Ovary (tissue), 9 donors: ENCODE data around the gene LRRTM4. TPM values are rescaled to one million over a fixed set of nuclear protein-coding genes. Genes with fewer than 3 reads are reported as not detected.
"Not testable (repeated sequence)": the region's sequence is repeated elsewhere in the genome, so short reads cannot be mapped to it uniquely, and the experiment has no call there.

ENCODE experiments used
- DNase-seq, 5 donors: peaks; one replicate each; pipeline ENCODE4 v3.0.0-alpha.2; 2019 to 2020
- H3K27ac ChIP-seq, 2 donors: fragments of 200-600 bp; one replicate each; pipeline versions ENCODE4 v1.5.1 to v1.8.0; 2019 to 2022
- H3K27me3 ChIP-seq: fragments of 200-600 bp; one replicate; pipeline ENCODE4 v1.8.0; 2022
- H3K36me3 ChIP-seq: fragments of 200-600 bp; sonication (generic); one replicate; pipeline ENCODE4 v1.5.1; 2019
- H3K4me1 ChIP-seq: one replicate; pipeline ENCODE4 v1.8.1; 2013; ENCODE audit warnings: mild to moderate bottlenecking, moderate library complexity; ENCODE audit not compliant: insufficient read depth
- H3K4me3 ChIP-seq: fragments of 200-600 bp; sonication (generic); one replicate; pipeline ENCODE4 v1.5.1; 2017
- H3K9me3 ChIP-seq, 2 donors: fragments of 200-600 bp in 1 of 2; sonication (generic) in 1 of 2; one replicate each; pipeline versions ENCODE4 v1.5.1 to v1.8.1; 2013 to 2019; ENCODE audit warnings: mild to moderate bottlenecking in 1 of 2, moderate library complexity in 1 of 2
- EP300 ChIP-seq: sonication (generic); formaldehyde crosslinking; IDR thresholded peaks from one replicate; pipeline ENCODE4 v1.6.1; 2017; ENCODE audit warnings: antibody characterized with exemption
- POLR2A ChIP-seq: fragments of 450-650 bp; IDR thresholded peaks from one replicate; pipeline ENCODE4 v1.6.1; 2017; ENCODE audit warnings: antibody characterized with exemption, mild to moderate bottlenecking, moderate library complexity
- whole genome bisulfite sequencing, 3 donors: extraction: QIAGEN DNeasy Blood & Tissue Kit in 1 of 3; methylation state at CpG; one replicate each; pipeline versions ENCODE4 v1.1.5 to v1.1.7; 2013 to 2017; 5-methylcytosine and 5-hydroxymethylcytosine counted together
- intact Hi-C, 4 donors: fragments of 100-400 bp; cut with DNase I; formaldehyde crosslinking; loops; one replicate each; pipeline versions ENCODE4 v1.11.0 to v1.15.1; 2022 to 2023
- polyA plus RNA-seq, 2 donors: library from polyadenylated mRNA; stranded (reverse); fragments of 200-250 nt in 1 of 2; fragments of 350-450 nt in 1 of 2; fragmentation: Illumina TruSeq in 1 of 2; extraction: RNeasy Lipid Tissue Mini Kit (QIAGEN cat#74804) in 1 of 2; gene quantifications; one replicate each; pipeline ENCODE4 v1.2.3, GENCODE V29; 2013 to 2014
- total RNA-seq, 7 donors: library from RNA; depleted of rRNA in 2 of 7; stranded (reverse); fragments of >200 nt in 2 of 7; fragmentation: NEBNext Ultra II Directional in 3 of 7; extraction: Animal tissue kit (Norgen Biotek cat#: 25700) in 3 of 7; gene quantifications; one replicate each; pipeline versions ENCODE4 v1.1.0 to v1.2.4, GENCODE V29; 2016 to 2023
- TF ChIP-seq, protein P1 (sequence below), 3 donors: fragments of 450-650 bp in 2 of 3; fragments of 200-600 bp in 1 of 3; IDR thresholded peaks; one replicate each; pipeline versions ENCODE4 v1.5.1 to v1.8.0; 2016 to 2022; ENCODE audit warnings: antibody characterized with exemption in 3 of 3, mild to moderate bottlenecking in 1 of 3
- donor health status: DM: no; HTN: no; CAD: no; lungs with moderate emphysema.
- donor health status: DM: no; HTN: no; CAD: no.
- donor health status: Bipolar disorder and iron deficiency.
- donor health status: DM: yes; HTN: yes; CAD: no.
- donor health status: DM: no; HTN: no; CAD: no.
- donor health status: DM: yes; HTN: yes; CAD: no.

LRRTM4 gene
- total and polyA plus RNA-seq, 9 donors = 0.01 to 2.2 (median 0.71) TPM; not detected in 2

DNA sequence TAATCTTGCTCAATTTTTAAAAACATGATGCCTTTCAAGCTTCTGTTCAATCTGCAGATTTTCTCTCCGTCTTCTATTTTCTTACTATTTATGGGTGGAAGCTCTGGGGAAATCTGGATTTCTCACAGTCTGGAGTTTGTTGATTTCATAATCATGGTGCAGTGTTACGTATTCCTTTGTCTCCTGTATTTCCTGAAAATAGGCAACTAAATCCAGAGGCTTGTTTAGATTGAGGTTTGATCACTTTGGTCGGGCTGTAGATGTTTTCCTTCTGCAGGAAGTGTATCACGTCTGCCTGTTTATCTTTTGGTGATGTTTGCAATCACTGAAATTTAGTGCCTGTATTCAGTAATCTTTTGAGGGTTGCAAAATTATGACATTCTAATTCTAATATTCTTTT, 487.7 kb downstream of the LRRTM4 start:
- H3K4me1 ChIP-seq = no peaks in the 10 kb centered on the region
- no peak overlapping the region for H3K27ac ChIP-seq
- no peak overlapping the region for H3K4me3 ChIP-seq
- no peak for DNase-seq
- no peaks in the 10 kb centered on the region for H3K36me3 ChIP-seq
- TF ChIP-seq, protein P1, sequence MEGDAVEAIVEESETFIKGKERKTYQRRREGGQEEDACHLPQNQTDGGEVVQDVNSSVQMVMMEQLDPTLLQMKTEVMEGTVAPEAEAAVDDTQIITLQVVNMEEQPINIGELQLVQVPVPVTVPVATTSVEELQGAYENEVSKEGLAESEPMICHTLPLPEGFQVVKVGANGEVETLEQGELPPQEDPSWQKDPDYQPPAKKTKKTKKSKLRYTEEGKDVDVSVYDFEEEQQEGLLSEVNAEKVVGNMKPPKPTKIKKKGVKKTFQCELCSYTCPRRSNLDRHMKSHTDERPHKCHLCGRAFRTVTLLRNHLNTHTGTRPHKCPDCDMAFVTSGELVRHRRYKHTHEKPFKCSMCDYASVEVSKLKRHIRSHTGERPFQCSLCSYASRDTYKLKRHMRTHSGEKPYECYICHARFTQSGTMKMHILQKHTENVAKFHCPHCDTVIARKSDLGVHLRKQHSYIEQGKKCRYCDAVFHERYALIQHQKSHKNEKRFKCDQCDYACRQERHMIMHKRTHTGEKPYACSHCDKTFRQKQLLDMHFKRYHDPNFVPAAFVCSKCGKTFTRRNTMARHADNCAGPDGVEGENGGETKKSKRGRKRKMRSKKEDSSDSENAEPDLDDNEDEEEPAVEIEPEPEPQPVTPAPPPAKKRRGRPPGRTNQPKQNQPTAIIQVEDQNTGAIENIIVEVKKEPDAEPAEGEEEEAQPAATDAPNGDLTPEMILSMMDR (IDR thresholded peaks at IDR 0.05) = no peak
- intact Hi-C loops = no loop called here
- no peaks in the 10 kb centered on the region for H3K27me3 ChIP-seq
- 26 to 42% (median 30%) methylated on average over 4 of the region's 4 CpGs for WGBS, 3 donors
- H3K9me3 ChIP-seq = no peaks in the 10 kb centered on the region

DNA sequence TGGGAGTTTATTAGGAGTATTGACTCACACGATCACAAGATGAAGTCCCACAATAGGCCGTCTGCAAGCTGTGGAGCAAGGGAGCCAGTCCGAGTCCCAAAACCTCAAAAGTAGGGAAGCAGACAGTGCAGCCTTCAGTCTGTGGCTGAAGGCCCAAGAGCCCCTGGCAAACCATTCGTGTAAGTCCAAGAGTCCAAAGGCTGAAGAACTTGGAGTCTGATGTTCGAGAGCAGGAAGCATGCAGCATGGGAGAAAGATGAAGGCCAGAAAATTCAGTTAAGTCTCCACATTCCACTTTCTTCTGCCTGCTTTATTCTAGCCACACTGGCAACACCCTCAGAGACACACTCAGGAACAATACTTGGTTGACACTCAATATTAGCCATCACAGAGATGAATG, 492.9 kb downstream of the LRRTM4 start:
- H3K4me3 ChIP-seq, H3K27me3 ChIP-seq, H3K27ac ChIP-seq, H3K4me1 ChIP-seq, H3K36me3 ChIP-seq, intact Hi-C loops, H3K9me3 ChIP-seq, DNase-seq: not testable (repeated sequence)
- 89 to 94% (median 93%) methylated on average over 5 of the region's 5 CpGs for WGBS, 3 donors

DNA sequence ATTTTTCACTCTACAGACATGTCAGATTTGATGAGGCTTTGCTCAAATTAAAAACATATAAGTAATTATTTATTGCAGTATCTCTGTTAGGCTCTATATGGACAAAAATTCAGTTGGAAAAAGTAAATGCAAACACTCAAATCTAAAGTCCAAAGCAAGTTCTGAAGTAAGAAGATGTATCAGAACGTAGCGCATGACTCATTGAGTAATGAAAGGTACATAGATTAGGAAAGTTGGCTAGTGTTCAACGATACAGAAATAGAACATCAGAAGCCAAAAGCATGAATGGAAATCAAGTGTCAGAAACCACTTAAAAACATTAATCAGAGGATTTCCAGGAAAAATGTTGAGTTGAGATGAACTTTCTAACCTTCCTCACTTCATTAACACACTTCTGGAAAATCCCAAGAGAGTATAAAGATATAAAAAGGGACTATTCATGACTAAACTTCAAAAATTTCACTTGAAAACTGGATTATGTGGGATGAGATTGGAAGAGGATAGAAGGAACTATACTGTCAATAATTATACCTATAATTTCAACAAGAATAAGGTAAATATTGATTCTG, 494.1 kb downstream of the LRRTM4 start:
- no peaks in the 10 kb centered on the region for H3K4me1 ChIP-seq
- 45 to 58% (median 47%) methylated on average over 3 of the region's 3 CpGs for WGBS, 3 donors
- TF ChIP-seq EP300 (no peak), POLR2A (no peak)
- TF ChIP-seq, protein P1 (IDR thresholded peaks at IDR 0.05) = no peak
- intact Hi-C loops = no loop called here
- no peak overlapping the region for H3K4me3 ChIP-seq
- DNase-seq = no peak
- no peaks in the 10 kb centered on the region for H3K27me3 ChIP-seq
- no peaks in the 10 kb centered on the region for H3K36me3 ChIP-seq
- no peaks in the 10 kb centered on the region for H3K9me3 ChIP-seq
- H3K27ac ChIP-seq = no peak overlapping the region

DNA sequence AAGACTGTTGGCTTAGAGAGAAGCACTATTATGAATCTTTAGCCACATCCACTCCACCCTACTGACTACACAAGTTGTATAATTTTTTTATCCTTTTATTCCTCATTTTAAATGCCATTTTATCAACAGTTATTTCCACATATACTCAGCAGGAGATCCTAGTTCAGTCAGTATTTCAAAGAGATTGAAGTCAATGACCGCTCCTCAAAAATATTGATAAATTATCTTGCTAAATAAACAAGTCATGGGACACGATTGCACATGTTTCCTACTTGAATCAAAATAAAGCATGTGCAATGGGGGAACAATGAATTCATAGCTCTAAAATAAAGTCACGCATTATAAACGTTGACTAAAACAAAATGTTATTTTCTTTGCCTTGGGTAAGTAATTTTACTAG, 496.5 kb downstream of the LRRTM4 start:
- intact Hi-C loops = no loop called here
- no peak overlapping the region for H3K27ac ChIP-seq
- no peaks in the 10 kb centered on the region for H3K4me1 ChIP-seq
- DNase-seq = no peak
- WGBS, 3 donors = 77 to 81% (median 79%) methylated on average over 4 of the region's 4 CpGs
- H3K4me3 ChIP-seq = no peak overlapping the region
- TF ChIP-seq EP300 (no peak), POLR2A (no peak)
- TF ChIP-seq, protein P1 (IDR thresholded peaks at IDR 0.05) = no peak
- H3K27me3 ChIP-seq = no peaks in the 10 kb centered on the region
- no peaks in the 10 kb centered on the region for H3K9me3 ChIP-seq
- H3K36me3 ChIP-seq = no peaks in the 10 kb centered on the region

DNA sequence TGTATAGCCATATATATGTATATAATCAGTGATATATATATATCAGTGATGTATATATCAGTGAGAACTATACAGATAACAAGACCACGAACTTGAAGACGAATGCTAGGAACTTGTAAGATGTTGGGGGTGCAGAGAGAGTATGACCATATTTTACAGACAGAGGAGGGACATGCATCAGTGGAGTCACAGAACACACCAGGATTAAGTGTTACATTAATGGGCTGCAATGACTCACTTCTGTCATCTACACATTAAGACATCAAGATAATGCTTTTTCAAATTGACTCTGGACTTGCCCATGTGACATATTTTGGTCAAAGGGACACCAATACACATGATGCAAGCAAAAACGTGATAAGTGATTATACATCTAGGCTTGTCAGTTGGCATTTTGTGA, 501.0 kb downstream of the LRRTM4 start:
- TF ChIP-seq, protein P1 (IDR thresholded peaks at IDR 0.05) = no peak
- TF ChIP-seq POLR2A (no peak), EP300 (no peak)
- Histone ChIP-seq H3K4me1 (no peaks in the 10 kb centered on the region), H3K9me3 (no peaks in the 10 kb centered on the region), H3K4me3 (no peak overlapping the region), H3K36me3 (no peaks in the 10 kb centered on the region), H3K27ac (no peak overlapping the region), H3K27me3 (no peaks in the 10 kb centered on the region)
- 59 to 65% (median 64%) methylated on average over 3 of the region's 3 CpGs for WGBS, 3 donors
- intact Hi-C loops = no loop called here
- DNase-seq = no peak
